G401 (cell line): Measurements from ENCODE around the gene CLIC4. TPM values are rescaled to one million over a fixed set of nuclear protein-coding genes. Genes with fewer than 3 reads are reported as not detected.
"Not testable (repeated sequence)": the region's sequence is repeated elsewhere in the genome, so short reads cannot be mapped to it uniquely, and the experiment has no call there.

Experiments
- DNase-seq: peaks from one replicate; pipeline ENCODE4 v3.0.0-alpha.2; 2015; ENCODE audit warnings: low spot score
- in situ Hi-C: cut with HindIII; loops from 2 replicates; pipeline ENCODE4 v1.10.0; 2016; ENCODE audit warnings: low sequenced_read_pairs, mixed read lengths
- total RNA-seq: library from RNA; depleted of rRNA; stranded (reverse); fragments of >200 nt; shearing (Covaris generic); gene quantifications from 2 replicates; pipeline ENCODE4 v1.2.3, GENCODE V29; 2014

CLIC4 gene
- total RNA-seq, 1 experiment from 2014 or later, result 171 TPM

GRCh38 chr1:24767351-24767750, 22.1 kb downstream of the CLIC4 start:
- DNase-seq, result no peak
- in situ Hi-C loops, result no loop called here

- in situ Hi-C loops, result no loop called here
Observed at GRCh38 chr1:24768873-24769605, 23.8 kb downstream of the CLIC4 start.

GRCh38 chr1:24769656-24770651, 24.7 kb downstream of the CLIC4 start:
- no peak for DNase-seq
- in situ Hi-C loops, result no loop called here

More at GRCh38 chr1:24768873-24769605, 23.8 kb downstream of the CLIC4 start:
- no peak for DNase-seq

DNA sequence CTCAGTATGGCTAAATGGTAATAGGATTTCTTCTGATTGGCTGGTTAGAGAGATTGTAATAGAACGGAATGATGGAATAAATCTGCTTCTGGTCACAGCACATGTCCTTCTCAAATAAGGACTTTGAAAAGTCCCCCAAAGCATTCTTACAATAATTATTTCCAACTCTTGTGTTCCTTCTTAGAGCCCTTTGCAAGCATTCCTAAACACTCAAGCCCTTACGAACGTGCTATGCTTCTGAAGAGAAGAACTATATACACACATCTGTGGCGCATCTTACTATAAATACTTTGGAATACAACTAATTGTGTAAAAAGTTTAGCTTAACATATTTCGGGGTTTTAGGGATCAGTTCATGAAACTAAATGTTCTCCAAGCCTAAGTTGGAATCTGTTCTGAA, 25.6 kb downstream of the CLIC4 start:
- in situ Hi-C loops, result no loop called here
- no peak for DNase-seq

- no peak for DNase-seq
- in situ Hi-C loops, result no loop called here
Observed at GRCh38 chr1:24771574-24771973, 26.3 kb downstream of the CLIC4 start.

DNA sequence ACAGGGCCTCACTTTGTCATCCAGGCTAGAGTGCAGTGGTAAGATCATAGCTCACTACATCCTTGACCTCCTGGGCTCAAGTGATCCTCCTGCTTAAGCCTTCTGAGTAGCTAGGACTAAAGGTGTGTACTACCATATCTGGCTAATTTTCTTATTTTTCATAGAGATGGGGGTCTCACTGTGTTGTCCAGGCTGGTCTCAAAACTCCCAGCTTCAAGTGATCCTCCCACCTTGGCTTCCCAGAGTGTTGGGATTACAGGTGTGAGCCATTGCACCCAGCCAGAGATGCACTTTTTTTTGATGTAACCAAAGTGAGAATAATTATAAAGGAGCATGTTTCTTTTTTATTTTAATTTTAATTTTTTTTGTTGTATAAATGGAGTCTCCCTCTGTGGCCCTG, 28.4 kb downstream of the CLIC4 start:
- in situ Hi-C loops, result no loop called here
- DNase-seq, result no peak

DNA sequence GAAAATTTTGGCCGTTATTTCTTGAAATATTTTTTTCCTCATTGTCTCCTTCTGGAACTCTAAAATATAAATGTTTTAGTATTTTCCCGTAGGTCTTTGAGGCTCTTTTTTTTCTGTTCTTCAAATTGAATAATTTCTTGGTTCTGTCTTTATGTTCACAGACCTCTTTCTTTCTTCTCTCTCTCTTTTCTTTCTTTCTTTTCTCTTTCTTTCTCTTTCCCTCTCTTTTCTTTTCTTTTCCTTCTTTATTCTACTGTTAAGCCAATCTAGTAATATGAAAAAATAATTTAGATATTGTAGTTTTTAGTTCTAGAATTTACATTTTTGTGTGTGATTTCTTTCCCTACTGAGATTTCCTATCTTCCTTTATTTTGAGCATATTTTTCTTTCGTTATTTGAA, 30.1 kb downstream of the CLIC4 start:
- DNase-seq, result no peak
- in situ Hi-C loops, result no loop called here

- in situ Hi-C loops, result no loop called here
- no peak for DNase-seq
Observed at GRCh38 chr1:24775916-24776315, 30.7 kb downstream of the CLIC4 start.

DNA sequence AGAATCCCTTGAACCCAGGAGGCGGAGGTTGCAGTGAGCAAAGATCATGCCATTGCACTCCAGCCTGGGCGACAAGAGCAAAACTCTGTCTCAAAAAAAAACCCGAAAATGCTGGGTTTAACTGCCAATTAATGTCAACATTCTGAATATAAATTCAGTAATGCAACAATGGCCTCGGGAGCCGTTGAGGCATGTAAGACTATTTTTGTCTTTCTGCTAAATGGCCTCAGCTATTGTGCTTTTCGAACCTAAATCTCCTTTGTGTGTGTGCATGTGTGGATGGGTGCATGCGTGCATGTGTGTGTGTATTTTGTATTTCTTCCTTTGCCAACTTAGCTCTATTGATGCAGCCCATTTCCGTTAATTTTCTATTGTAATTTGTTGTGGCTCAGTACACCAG, 31.6 kb downstream of the CLIC4 start:
- DNase-seq, result no peak
- in situ Hi-C loops, result no loop called here

- no peak for DNase-seq
- in situ Hi-C loops, result no loop called here
Observed at GRCh38 chr1:24778141-24778540, 32.9 kb downstream of the CLIC4 start.

DNA sequence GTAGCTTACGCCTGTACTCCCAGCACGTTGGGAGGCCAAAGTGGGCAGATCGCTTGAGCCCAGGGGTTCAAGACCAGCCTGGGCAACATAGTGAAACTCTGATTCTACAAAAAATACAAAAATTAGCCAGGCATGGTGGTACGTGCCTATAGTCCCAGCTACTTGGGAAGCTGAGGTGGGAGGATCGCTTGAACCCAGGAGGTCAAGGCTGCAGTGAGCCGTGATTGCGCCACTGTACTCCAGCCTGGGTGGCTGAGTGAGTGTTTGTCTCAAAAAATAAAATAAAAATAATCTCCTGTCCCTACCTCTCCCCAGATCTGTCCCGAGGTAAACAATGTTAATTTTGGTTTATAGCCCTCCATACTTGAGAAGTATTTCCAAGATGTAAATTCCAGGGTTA, 34.0 kb downstream of the CLIC4 start:
- in situ Hi-C loops, DNase-seq: not testable (repeated sequence)

DNA sequence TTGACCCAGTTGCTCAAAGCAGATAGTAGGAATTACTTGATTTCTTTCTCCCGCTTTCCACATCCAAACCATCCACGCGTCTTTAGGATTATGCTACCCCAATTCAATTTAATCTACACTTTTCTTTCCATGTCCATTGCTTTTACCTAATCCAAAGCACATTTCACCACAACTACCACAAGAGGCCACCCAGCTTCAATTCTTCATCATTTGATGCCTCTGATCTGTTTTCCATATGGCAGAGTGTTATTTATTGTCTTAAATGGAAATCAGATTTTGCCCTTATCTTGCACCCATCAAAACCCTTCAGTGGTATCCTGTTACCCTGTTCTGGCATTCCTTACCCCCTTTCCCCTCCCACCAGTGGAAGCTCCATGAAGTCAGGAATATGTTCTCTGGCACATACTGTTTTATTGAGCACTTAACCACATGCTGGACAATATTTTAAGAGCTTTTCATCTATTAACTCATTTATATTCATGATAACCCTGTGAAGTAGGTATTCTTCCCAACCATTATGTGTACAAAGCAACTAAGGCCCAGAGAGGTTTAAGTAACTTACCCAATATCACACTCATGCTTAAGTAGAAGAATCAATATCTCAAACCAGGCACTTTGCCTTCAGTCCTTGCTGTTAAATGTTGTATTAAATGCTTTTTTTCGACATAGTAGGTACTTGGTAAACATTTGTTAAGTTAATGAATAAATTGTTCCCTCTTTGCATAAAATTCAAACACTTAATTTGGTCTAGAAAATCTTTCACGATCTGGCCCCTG, 34.6 kb downstream of the CLIC4 start:
- DNase-seq, result no peak
- in situ Hi-C loops, result no loop called here

DNA sequence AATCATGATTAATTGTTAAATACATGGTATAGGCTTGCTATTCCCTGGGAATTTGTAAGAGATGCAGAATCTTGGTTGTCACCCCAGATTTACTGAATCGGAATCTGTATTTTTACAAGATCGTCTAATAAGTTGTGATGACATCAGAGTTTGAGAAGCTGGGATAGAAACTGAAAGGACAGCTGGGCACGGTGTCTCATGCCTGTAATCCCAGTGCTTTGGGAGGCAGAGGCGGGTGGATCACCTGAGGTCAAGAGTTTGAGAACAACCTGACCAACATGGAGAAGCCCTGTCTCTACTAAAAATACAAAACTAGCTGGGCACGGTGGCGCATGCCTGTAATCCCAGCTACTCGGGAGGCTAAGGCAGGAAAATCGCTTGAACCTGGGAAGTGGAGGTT, 35.4 kb downstream of the CLIC4 start:
- DNase-seq, in situ Hi-C loops: not testable (repeated sequence)

DNA sequence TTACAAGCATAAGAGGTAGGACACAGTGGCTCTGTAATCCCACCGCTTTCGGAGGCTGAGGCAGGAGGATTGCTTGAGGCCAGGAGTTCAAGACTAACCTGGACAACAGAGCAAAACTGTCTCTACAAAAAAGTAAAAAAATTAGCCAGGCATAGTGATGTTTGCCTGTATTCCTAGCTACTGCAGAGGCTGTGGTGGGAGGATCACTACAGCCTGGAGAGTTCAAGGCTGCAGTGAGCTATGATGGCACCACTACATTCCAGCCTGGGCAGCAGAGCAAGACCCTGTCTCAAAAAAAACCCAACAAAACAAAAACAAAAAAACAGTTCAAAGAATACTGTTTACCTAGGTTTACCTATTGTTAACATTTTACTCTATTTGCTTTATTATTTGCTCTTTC, 37.4 kb downstream of the CLIC4 start:
- in situ Hi-C loops, result no loop called here
- DNase-seq, result no peak

DNA sequence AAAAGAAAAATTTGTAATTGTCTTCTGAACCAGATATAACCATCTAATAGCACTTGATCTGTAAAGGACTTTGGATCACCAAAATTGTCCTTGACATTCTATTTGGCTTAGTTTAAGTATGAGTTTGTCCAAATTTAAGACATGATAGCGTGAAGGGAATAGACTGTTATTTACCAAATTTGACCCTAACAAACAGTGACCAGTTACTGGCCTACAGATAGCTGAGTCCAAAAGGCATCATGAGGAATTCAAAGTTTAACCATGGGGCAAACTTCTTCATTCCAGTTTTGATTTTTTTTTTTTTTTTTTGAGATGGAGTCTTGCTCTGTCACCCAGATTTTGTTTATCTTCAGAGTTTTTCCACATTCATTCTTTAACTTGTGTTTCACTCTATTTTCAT, 38.5 kb downstream of the CLIC4 start:
- no peak for DNase-seq
- in situ Hi-C loops, result no loop called here

GRCh38 chr1:24786191-24786590, 40.9 kb downstream of the CLIC4 start:
- DNase-seq, result no peak
- in situ Hi-C loops, result no loop called here

DNA sequence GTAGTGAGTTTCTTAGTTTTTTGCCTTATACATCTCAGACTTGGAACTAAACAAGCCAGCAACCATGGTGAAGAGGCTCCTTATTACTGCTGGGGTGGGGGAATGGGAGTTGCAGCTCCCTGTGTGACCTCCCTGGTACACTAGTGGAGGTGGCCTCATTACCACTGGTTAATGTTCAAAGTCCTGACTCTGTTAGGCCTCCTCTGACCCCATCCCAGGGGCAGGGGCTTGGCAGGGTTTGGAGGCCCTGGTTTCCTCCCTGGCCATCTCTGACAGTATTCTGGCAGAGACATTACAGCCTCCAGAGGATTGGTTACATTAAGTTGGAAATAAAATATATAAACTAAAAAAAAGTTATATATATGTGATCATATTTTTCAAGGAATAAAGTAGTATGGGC, 45.2 kb downstream of the CLIC4 start:
- no peak for DNase-seq
- in situ Hi-C loops, result no loop called here

DNA sequence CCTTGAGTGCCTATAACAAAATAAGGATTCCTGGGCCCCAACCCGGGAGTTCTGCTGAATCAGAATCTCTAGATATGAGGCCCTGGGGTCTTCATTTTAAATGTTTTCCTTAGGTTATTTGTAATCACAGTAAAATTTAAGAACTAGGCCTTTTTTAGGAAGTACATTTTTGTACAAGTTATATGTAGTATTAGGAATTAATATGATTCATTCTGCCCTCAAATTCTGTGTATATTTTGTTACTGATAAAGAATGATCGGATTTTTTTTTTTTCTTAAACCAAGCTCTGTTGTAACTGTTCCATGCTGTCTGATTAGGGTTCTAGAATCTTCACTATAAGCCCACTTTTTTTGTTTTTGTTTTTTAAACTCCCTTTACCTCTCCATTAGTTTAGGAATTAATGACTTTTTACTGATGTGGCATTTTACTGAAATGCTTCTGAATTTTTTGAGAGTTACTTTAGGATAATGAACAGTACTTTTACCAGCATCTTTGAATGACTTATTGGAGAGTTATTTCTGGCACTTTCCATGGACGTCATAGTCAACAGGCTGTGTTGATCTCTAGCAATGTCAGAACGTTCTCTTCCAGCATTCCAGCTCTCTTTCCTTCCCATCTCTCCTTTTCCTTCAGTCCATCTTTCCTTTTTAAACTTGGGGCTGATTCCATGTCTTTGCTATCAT, 48.3 kb downstream of the CLIC4 start:
- in situ Hi-C loops, result no loop called here
- DNase-seq, result no peak

GRCh38 chr1:24794130-24794502, 48.9 kb downstream of the CLIC4 start:
- in situ Hi-C loops, DNase-seq: not testable (repeated sequence)
